HCT116 (cell line): ENCODE results near the gene IL22RA1. TPM values are rescaled to one million over a fixed set of nuclear protein-coding genes. Genes with fewer than 3 reads are reported as not detected.

Experiments
- ATAC-seq: fragments of 200-7000 bp; cut with Tn5 transposase; 2 replicates; pipeline ENCODE4 v1.9.1; 2020; ENCODE audit warnings: mild to moderate bottlenecking, moderate library complexity
- BruUV-seq: library from RNA; stranded (reverse); fragments of 400-500 nt; replicated peaks from 2 replicates; lab custom pipeline; 2021; lab: Mats Ljungman, UMichigan
- CTCF ChIA-PET: fragments of 300-600 bp; sonication (Branson Sonifier 250); formaldehyde crosslinking; loops from one replicate; lab custom pipeline; 2021; ENCODE audit warnings: antibody characterized with exemption; lab: Charles Lee
- POLR2A ChIA-PET: fragments of 300-600, 350-600 bp; sonication (Branson Sonifier 250); formaldehyde crosslinking; loops from one replicate; lab custom pipeline; 2021; ENCODE audit warnings: antibody characterized with exemption; lab: Charles Lee
- RAD21 ChIA-PET, 2 experiments: fragments of 300-600 bp; sonication (Branson Sonifier 250); formaldehyde crosslinking; loops; one replicate each; lab custom pipeline; 2023; ENCODE audit warnings: low total read pairs in 2 of 2; ENCODE audit not compliant: uncharacterized antibody in 2 of 2, unreplicated experiment in 2 of 2, low non-redundant PET in 1 of 2; lab: Charles Lee
- DNase-seq: peaks from one replicate; pipeline ENCODE4 v3.0.0-alpha.2; 2010; ENCODE audit warnings: low read depth, low spot score
- H2AFZ ChIP-seq: fragments of 200-600 bp; shearing (Covaris generic), sonication (generic); 2 replicates; pipeline ENCODE4 v1.6.1; 2017; ENCODE audit warnings: low read depth, mixed run types, mixed read lengths, antibody characterized with exemption, low read length; ENCODE audit not compliant: poor library complexity, severe bottlenecking
- H3K27ac ChIP-seq: 2 replicates; pipeline ENCODE4 v1.5.1; 2012; ENCODE audit warnings: low read depth, low read length
- H3K27me3 ChIP-seq: fragments of 200-600 bp; sonication (generic); 2 replicates; pipeline ENCODE4 v1.6.1; 2016; ENCODE audit warnings: mixed run types, low read length, mixed read lengths; ENCODE audit not compliant: insufficient read depth
- H3K36me3 ChIP-seq, 2 experiments: fragments of 200-500 bp in 1 of 2; fragments of 200-600 bp in 1 of 2; sonication (Bioruptor generic) in 1 of 2; sonication (generic) in 1 of 2; 2 replicates each; pipeline versions ENCODE4 v1.5.1 to v1.6.1; 2014 to 2016; ENCODE audit warnings: low read length in 2 of 2, inconsistent platforms in 1 of 2, mixed read lengths in 1 of 2, mixed run types in 1 of 2; ENCODE audit not compliant: insufficient read depth in 2 of 2, control insufficient read depth in 1 of 2
- H3K4me1 ChIP-seq, 2 experiments: fragments of 200-600 bp in 1 of 2; sonication (generic) in 1 of 2; 2 replicates each; pipeline versions ENCODE4 v1.5.1 to v1.6.1; 2012 to 2017; ENCODE audit warnings: low read length in 2 of 2, inconsistent platforms in 1 of 2, mild to moderate bottlenecking in 1 of 2, mixed read lengths in 1 of 2, mixed run types in 1 of 2, moderate library complexity in 1 of 2; ENCODE audit not compliant: insufficient read depth in 2 of 2, control insufficient read depth in 1 of 2
- H3K4me2 ChIP-seq: fragments of 200-600 bp; sonication (generic); 2 replicates; pipeline ENCODE4 v1.6.1; 2017; ENCODE audit warnings: mixed run types, low read length, mixed read lengths
- H3K4me3 ChIP-seq, 2 experiments: fragments of 200-600 bp in 1 of 2; sonication (generic) in 1 of 2; replicated peaks in 1 of 2; 2 replicates each; pipeline ENCODE4 v1.5.1; 2011 to 2016; ENCODE audit warnings: low read length in 2 of 2, control low read depth in 1 of 2, low read depth in 1 of 2, mild to moderate bottlenecking in 1 of 2, mixed read lengths in 1 of 2, mixed run types in 1 of 2
- H3K79me2 ChIP-seq: fragments of 200-600 bp; sonication (generic); 2 replicates; pipeline ENCODE4 v1.6.1; 2017; ENCODE audit warnings: mild to moderate bottlenecking, mixed run types, low read length, moderate library complexity, mixed read lengths; ENCODE audit not compliant: insufficient read depth
- H3K9ac ChIP-seq: fragments of 200-600 bp; sonication (generic); 2 replicates; pipeline ENCODE4 v1.6.1; 2016; ENCODE audit warnings: low read length, mixed read lengths
- H3K9me2 ChIP-seq: fragments of 200-600 bp; sonication (generic), shearing (Covaris generic); 2 replicates; pipeline ENCODE4 v1.6.1; 2017; ENCODE audit warnings: mixed run types, mild to moderate bottlenecking, moderate library complexity; ENCODE audit not compliant: insufficient read depth
- H3K9me3 ChIP-seq, 2 experiments: fragments of 200-500 bp in 1 of 2; fragments of 200-600 bp in 1 of 2; sonication (Bioruptor generic) in 1 of 2; sonication (generic) in 1 of 2; 2 replicates each; pipeline ENCODE4 v1.6.1; 2014 to 2017; ENCODE audit warnings: low read length in 2 of 2, mixed read lengths in 2 of 2, inconsistent platforms in 1 of 2, low read depth in 1 of 2, mild to moderate bottlenecking in 1 of 2, mixed run types in 1 of 2, moderate library complexity in 1 of 2; ENCODE audit not compliant: control insufficient read depth in 1 of 2, insufficient read depth in 1 of 2
- H4K20me1 ChIP-seq: fragments of 200-600 bp; sonication (generic), shearing (Covaris generic); 2 replicates; pipeline ENCODE4 v1.6.1; 2017; ENCODE audit warnings: mixed run types, mild to moderate bottlenecking, moderate library complexity; ENCODE audit not compliant: insufficient read depth
- ATF3 ChIP-seq: IDR thresholded peaks from 2 replicates; pipeline ENCODE4 v1.6.1; 2012
- ELF1 ChIP-seq: IDR thresholded peaks from 2 replicates; pipeline ENCODE4 v1.6.1; 2012; ENCODE audit warnings: low read depth, borderline replicate concordance
- EZH2 ChIP-seq: fragments of 200-600 bp; sonication (generic); IDR thresholded peaks from 2 replicates; pipeline ENCODE4 v1.6.1; 2017; ENCODE audit warnings: antibody characterized with exemption, mixed run types
- EZH2phosphoT487 ChIP-seq: fragments of 200-600 bp; IDR thresholded peaks from 2 replicates; pipeline ENCODE4 v1.6.1; 2018; ENCODE audit warnings: antibody characterized with exemption, borderline replicate concordance
- FOSL1 ChIP-seq: IDR thresholded peaks from 2 replicates; pipeline ENCODE4 v1.6.1; 2012; ENCODE audit warnings: low read depth
- MAX ChIP-seq: IDR thresholded peaks from 2 replicates; pipeline ENCODE4 v1.6.1; 2012
- POLR2A ChIP-seq: IDR thresholded peaks from 2 replicates; pipeline ENCODE4 v1.7.0; 2011; ENCODE audit warnings: borderline replicate concordance; ENCODE audit not compliant: insufficient read depth, insufficient read length; ENCODE audit errors: extremely low read depth
- POLR2AphosphoS5 ChIP-seq: IDR thresholded peaks from 2 replicates; pipeline ENCODE4 v1.6.1; 2011; ENCODE audit warnings: mild to moderate bottlenecking, low read depth, low read length, moderate library complexity
- RAD21 ChIP-seq: IDR thresholded peaks from 2 replicates; pipeline ENCODE4 v1.6.1; 2012; ENCODE audit warnings: low read depth, mild to moderate bottlenecking
- REST ChIP-seq: IDR thresholded peaks from 2 replicates; pipeline ENCODE4 v1.6.1; 2012; ENCODE audit warnings: low read depth
- SIN3A ChIP-seq: IDR thresholded peaks from 2 replicates; pipeline ENCODE4 v1.6.1; 2012; ENCODE audit warnings: low read depth
- SP1 ChIP-seq: IDR thresholded peaks from 2 replicates; pipeline ENCODE4 v1.6.1; 2012; ENCODE audit warnings: low read depth
- SRF ChIP-seq: IDR thresholded peaks from 2 replicates; pipeline ENCODE4 v1.6.1; 2012; ENCODE audit warnings: low read depth
- TCF7L2 ChIP-seq: IDR thresholded peaks from 2 replicates; pipeline ENCODE4 v1.7.0; 2011; ENCODE audit warnings: borderline replicate concordance, inconsistent platforms; ENCODE audit not compliant: insufficient read depth, insufficient read length; ENCODE audit errors: extremely low read depth
- YY1 ChIP-seq: IDR thresholded peaks from 2 replicates; pipeline ENCODE4 v1.6.1; 2011; ENCODE audit warnings: low read length, low read depth, moderate library complexity, mild to moderate bottlenecking; ENCODE audit not compliant: insufficient replicate concordance; ENCODE audit errors: extremely low read depth
- ZNF274 ChIP-seq: fragments of 200-500 bp; sonication (Bioruptor generic); IDR thresholded peaks from 2 replicates; pipeline ENCODE4 v1.6.1; 2014; ENCODE audit warnings: mild to moderate bottlenecking, low read depth, low read length, inconsistent platforms
- intact Hi-C: fragments of 100-400 bp; cut with micrococcal nuclease; formaldehyde crosslinking; loops from 2 replicates; pipeline ENCODE4 v1.10.0; 2022
- total RNA-seq: library from RNA; stranded (reverse); gene quantifications from one replicate; pipeline ENCODE4 v1.2.1, GENCODE V29; 2021; ENCODE audit not compliant: unreplicated experiment

Gene IL22RA1
- total RNA-seq, 1 experiment from 2014 or later = 2.1 TPM

- TF ChIP-seq REST = no peak
- TF ChIP-seq POLR2AphosphoS5 = no peak
- no peak for TF ChIP-seq TCF7L2
- no peak for TF ChIP-seq EZH2
- TF ChIP-seq POLR2A = no peak
- no peak for TF ChIP-seq RAD21
- TF ChIP-seq ELF1 = no peak
- TF ChIP-seq YY1 = no peak
- no peak for TF ChIP-seq SRF
- no peak for TF ChIP-seq MAX
These were observed 56.5 kb downstream of the IL22RA1 start (continued) for GRCh38 chr1:24086466-24086865.

- H3K4me1 ChIP-seq = no peaks in the 10 kb centered on the region
- no peaks in the 10 kb centered on the region for H3K36me3 ChIP-seq
- TF ChIP-seq ATF3 (no peak), ELF1 (no peak), ZNF274 (no peak), POLR2AphosphoS5 (no peak), FOSL1 (no peak), MAX (no peak), YY1 (no peak), EZH2phosphoT487 (no peak), SRF (no peak), RAD21 (no peak), SP1 (no peak), SIN3A (no peak), POLR2A (no peak), TCF7L2 (no peak)
- no peak overlapping the region for H3K4me3 ChIP-seq
- ChIA-PET RAD21 (no interaction called here), POLR2A (no interaction called here), CTCF (no interaction called here)
- no peaks in the 10 kb centered on the region for H3K79me2 ChIP-seq
- no peak overlapping the region for H2AFZ ChIP-seq
- no peaks in the 10 kb centered on the region for H3K9me3 ChIP-seq
- ATAC-seq (no peak), DNase-seq (no peak)
- no TSS peak for BruUV-seq
- no peak overlapping the region for H3K4me2 ChIP-seq
- no peaks in the 10 kb centered on the region for H3K27me3 ChIP-seq
- H3K9ac ChIP-seq = no peak overlapping the region
- H4K20me1 ChIP-seq = no peaks in the 10 kb centered on the region
- intact Hi-C loops = no loop called here
- H3K9me2 ChIP-seq = no peaks in the 10 kb centered on the region
- H3K27ac ChIP-seq = no peak overlapping the region
These were observed 57.4 kb downstream of the IL22RA1 start for GRCh38 chr1:24085546-24085945.
